Measurements from ENCODE around the gene EIF3J.

GRCh38 chr15:44519537-44519936, 17.4 kb upstream of the EIF3J start:
- TF ChIP-seq EZH2 (IDR thresholded peaks at IDR 0.05; ENCODE audit: borderline replicate concordance, control insufficient read depth, low read depth, low read length) (no peak), GABPA (IDR thresholded peaks at IDR 0.05; ENCODE audit: low read depth) (no peak), RAD21 (IDR thresholded peaks at IDR 0.05; ENCODE audit: insufficient read depth, low read depth, low read length) (no peak), YY1 (IDR thresholded peaks at IDR 0.05; ENCODE audit: low read depth, low read length) (no peak), CTCF (IDR thresholded peaks at IDR 0.05 in 2 of 3, conservative IDR thresholded peaks at IDR 0.05 in 1 of 3; ENCODE audit: control insufficient read depth in 2 of 3, extremely low read depth in 1 of 3, insufficient read depth in 1 of 3, low read depth in 3 of 3, low read length in 3 of 3) (no peak), WRNIP1 (IDR thresholded peaks at IDR 0.05; ENCODE audit: borderline replicate concordance, low read depth, low read length) (no peak), CBX5 (IDR thresholded peaks at IDR 0.05; ENCODE audit: low read depth) (no peak), PBX3 (IDR thresholded peaks at IDR 0.05; ENCODE audit: insufficient replicate concordance, low read depth, low read length) (no peak), CHD4 (IDR thresholded peaks at IDR 0.05) (no peak), SUZ12 (IDR thresholded peaks at IDR 0.05; ENCODE audit: unreplicated experiment) (no peak), POLR2AphosphoS5 (IDR thresholded peaks at IDR 0.05; ENCODE audit: low read length) (no peak), SP1 (IDR thresholded peaks at IDR 0.05; ENCODE audit: low read depth, low read length) (no peak)

Data from GM12878 (cell line).